ENCODE measurements around the gene RSRC2.
"Not testable (repeated sequence)": the region's sequence is repeated elsewhere in the genome, so short reads cannot be mapped to it uniquely, and the experiment has no call there.

Gene RSRC2

DNA sequence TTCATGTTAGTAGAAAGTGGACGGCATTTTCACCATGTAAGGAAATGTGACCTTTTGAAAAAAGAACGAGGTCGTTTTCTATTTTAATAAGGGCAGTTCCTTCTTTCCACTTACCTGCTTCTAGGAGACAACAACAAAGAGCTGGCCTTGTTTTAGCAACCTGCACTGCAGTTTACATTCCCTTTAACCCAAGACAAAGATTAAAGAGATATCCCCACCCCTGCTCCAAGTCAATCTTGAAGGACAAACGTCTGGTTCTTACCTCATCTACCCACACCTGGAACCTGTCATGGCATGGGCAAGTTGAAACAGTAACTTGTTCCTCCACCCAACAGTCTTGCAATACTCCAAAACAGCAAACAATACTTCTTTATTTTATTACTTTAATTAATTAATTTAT lies 58.8 kb downstream of the RSRC2 start:
- Histone ChIP-seq H3K9ac (no peak overlapping the region), H3K9me3 (no peaks in the 10 kb centered on the region), H3K27me3 (no peaks in the 10 kb centered on the region), H3K4me1 (peaks cover 7% of the 10 kb centered on the region), H3K36me3 (peaks cover 19% of the 10 kb centered on the region), H3K4me2 (no peak overlapping the region), H3K27ac (no peak overlapping the region), H3K4me3 (no peak overlapping the region), H4K20me1 (no peaks in the 10 kb centered on the region; the same call in 1 of the 2 replicates)
- TF ChIP-seq Cebpa-rat (IDR thresholded peaks at IDR 0.05) = no peak

GRCh38 chr12:122464317-122465042 lies 62.3 kb downstream of the RSRC2 start:
- H3K4me3 ChIP-seq, H3K27me3 ChIP-seq, H3K9me3 ChIP-seq, H3K4me1 ChIP-seq, H3K36me3 ChIP-seq, H3K27ac ChIP-seq, H3K4me2 ChIP-seq, H4K20me1 ChIP-seq, H3K9ac ChIP-seq: not testable (repeated sequence)

- no peak for TF ChIP-seq Cebpa-rat (IDR thresholded peaks at IDR 0.05)
- Histone ChIP-seq H3K36me3 (no peaks in the 10 kb centered on the region), H3K4me1 (no peaks in the 10 kb centered on the region), H3K9ac (no peak overlapping the region), H3K9me3 (no peaks in the 10 kb centered on the region), H3K4me2 (no peak overlapping the region), H4K20me1 (no peaks in the 10 kb centered on the region), H3K27ac (no peak overlapping the region), H3K27me3 (no peaks in the 10 kb centered on the region), H3K4me3 (no peak overlapping the region)
These were observed 66.1 kb downstream of the RSRC2 start for GRCh38 chr12:122460641-122461040.

DNA sequence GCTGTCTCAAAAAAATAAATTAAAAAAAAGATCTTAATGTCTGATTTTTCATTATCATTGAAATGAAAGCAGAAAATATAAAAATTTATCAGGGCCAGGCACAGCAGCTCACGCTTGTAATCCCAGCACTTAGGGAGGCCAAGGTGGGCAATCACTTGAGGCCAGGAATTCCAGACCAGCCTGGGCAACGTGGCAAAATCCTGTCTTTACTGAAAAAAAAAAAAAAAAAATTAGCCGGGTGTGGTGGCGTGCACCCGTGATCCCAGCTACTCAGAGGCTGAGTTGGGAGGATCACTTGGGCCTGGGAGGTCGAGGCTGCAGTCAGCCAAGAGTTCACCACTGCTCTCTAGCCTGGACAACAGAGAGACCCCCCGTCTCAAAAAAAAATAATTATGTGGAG lies 66.7 kb downstream of the RSRC2 start:
- H3K9ac ChIP-seq = no peak overlapping the region
- peaks cover 2% of the 10 kb centered on the region; the same call in 1 of the 2 replicates for H3K4me1 ChIP-seq
- no peak overlapping the region for H3K27ac ChIP-seq
- TF ChIP-seq Cebpa-rat (IDR thresholded peaks at IDR 0.05) = no peak
- no peaks in the 10 kb centered on the region for H4K20me1 ChIP-seq
- H3K9me3 ChIP-seq = no peaks in the 10 kb centered on the region
- no peaks in the 10 kb centered on the region for H3K36me3 ChIP-seq
- no peak overlapping the region for H3K4me2 ChIP-seq
- H3K4me3 ChIP-seq = no peak overlapping the region
- no peaks in the 10 kb centered on the region for H3K27me3 ChIP-seq

DNA sequence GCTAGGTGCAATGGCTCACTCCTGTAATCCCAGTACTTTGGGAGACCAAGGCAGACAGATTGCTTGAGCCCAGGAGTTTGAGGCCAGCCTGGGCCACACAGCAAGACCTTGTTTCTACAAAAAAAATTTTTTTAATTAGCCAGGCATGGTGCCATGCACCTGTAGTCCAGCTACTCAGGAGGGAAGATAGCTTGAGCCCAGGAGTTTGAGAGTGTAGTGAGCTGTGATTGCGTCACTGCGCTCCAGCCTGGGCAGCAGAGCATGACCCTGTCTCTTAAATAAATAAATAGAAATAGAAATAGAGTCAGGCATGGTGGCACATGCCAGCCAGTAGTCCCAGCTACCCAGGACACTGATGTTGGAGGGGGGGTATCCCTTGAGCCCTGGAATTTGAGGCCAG lies 67.5 kb downstream of the RSRC2 start:
- H3K4me2 ChIP-seq = no peak overlapping the region

GRCh38 chr12:122458105-122459035 lies 68.4 kb downstream of the RSRC2 start:
- no peak overlapping the region; the same call in 1 of the 2 replicates for H3K27ac ChIP-seq
- no peaks in the 10 kb centered on the region for H3K36me3 ChIP-seq
- no peak overlapping the region for H3K9ac ChIP-seq
- no peak overlapping the region for H3K4me3 ChIP-seq
- no peak overlapping the region for H3K4me2 ChIP-seq
- H3K4me1 ChIP-seq = peaks cover 19% of the 10 kb centered on the region
- no peaks in the 10 kb centered on the region for H3K27me3 ChIP-seq
- TF ChIP-seq Cebpa-rat (IDR thresholded peaks at IDR 0.05) = no peak
- no peaks in the 10 kb centered on the region for H3K9me3 ChIP-seq
- no peaks in the 10 kb centered on the region for H4K20me1 ChIP-seq

More for the DNA sequence above, 67.5 kb downstream of the RSRC2 start:
- Histone ChIP-seq H4K20me1 (no peaks in the 10 kb centered on the region), H3K27me3 (no peaks in the 10 kb centered on the region), H3K9ac (no peak overlapping the region), H3K36me3 (no peaks in the 10 kb centered on the region), H3K27ac (no peak overlapping the region), H3K4me1 (peaks cover 10% of the 10 kb centered on the region), H3K4me3 (no peak overlapping the region), H3K9me3 (no peaks in the 10 kb centered on the region)
- peak; percentile 71 for TF ChIP-seq Cebpa-rat (IDR thresholded peaks at IDR 0.05)

DNA sequence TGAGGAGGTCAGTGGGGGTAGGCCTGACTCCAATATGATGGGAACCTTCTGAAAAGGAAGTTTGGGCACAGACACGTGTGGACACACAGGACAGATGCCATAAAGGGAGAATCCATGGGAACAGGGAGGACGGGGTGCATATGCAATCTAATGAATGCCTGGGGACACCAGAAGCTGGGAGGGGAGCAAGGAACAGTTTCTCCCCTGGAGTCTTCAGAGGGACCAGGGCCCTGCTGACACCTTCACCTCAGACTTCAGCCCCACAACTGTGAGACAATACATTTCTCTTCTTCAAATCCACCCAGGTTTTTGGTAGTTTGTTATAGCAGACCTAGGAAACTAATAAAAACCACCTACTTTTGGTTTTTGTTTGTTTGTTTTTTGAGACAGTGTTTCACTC lies 69.1 kb downstream of the RSRC2 start:
- H3K9ac ChIP-seq = no peak overlapping the region
- no peak overlapping the region; the same call in 1 of the 2 replicates for H3K27ac ChIP-seq
- TF ChIP-seq Cebpa-rat (IDR thresholded peaks at IDR 0.05) = no peak
- no peaks in the 10 kb centered on the region for H3K27me3 ChIP-seq
- H4K20me1 ChIP-seq = no peaks in the 10 kb centered on the region
- H3K4me3 ChIP-seq = no peak overlapping the region
- no peaks in the 10 kb centered on the region for H3K9me3 ChIP-seq
- H3K4me2 ChIP-seq = no peak overlapping the region
- H3K4me1 ChIP-seq = peaks cover 23% of the 10 kb centered on the region
- H3K36me3 ChIP-seq = no peaks in the 10 kb centered on the region

GRCh38 chr12:122454739-122455138 lies 72.0 kb downstream of the RSRC2 start:
- peaks cover 34% of the 10 kb centered on the region for H3K4me1 ChIP-seq
- peak overlapping the region; percentile 82; the same call in 1 of the 2 replicates for H3K27ac ChIP-seq
- H3K9me3 ChIP-seq = no peaks in the 10 kb centered on the region
- no peak for TF ChIP-seq Cebpa-rat (IDR thresholded peaks at IDR 0.05)
- H3K4me2 ChIP-seq = peak overlapping the region; percentile 74
- no peak overlapping the region for H3K9ac ChIP-seq
- H3K27me3 ChIP-seq = no peaks in the 10 kb centered on the region
- H3K4me3 ChIP-seq = no peak overlapping the region
- no peaks in the 10 kb centered on the region for H3K36me3 ChIP-seq
- H4K20me1 ChIP-seq = no peaks in the 10 kb centered on the region

DNA sequence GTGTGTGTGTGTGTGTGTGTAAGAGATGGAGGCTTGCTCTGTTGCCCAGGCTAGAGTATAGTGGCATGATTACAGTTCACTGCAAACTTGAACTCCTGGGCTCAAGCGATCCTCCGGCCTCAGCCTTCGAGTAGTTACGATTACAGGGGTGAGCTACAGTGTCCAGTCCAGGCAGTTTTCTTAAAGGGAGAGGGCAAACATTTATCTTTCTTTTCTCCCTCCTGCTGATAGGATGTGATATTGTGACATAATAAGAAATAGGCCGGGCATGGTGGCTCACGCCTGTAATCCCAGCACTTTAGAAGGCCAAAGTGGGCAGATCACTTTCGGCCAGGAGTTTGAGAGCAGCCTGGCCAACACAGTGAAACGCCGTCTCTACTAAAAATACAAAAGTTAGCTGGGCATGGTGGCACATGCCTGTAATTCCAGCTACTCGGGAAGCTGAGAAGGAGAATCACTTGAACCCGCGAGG lies 72.5 kb downstream of the RSRC2 start:
- H3K9ac ChIP-seq = no peak overlapping the region
- no peak for TF ChIP-seq Cebpa-rat (IDR thresholded peaks at IDR 0.05)

More for the DNA sequence above, 72.5 kb downstream of the RSRC2 start:
- H3K9me3 ChIP-seq = no peaks in the 10 kb centered on the region
- peak overlapping the region; percentile 74 for H3K4me2 ChIP-seq
- H4K20me1 ChIP-seq = no peaks in the 10 kb centered on the region
- H3K27ac ChIP-seq = peak overlapping the region; percentile 82; the same call in 1 of the 2 replicates
- no peaks in the 10 kb centered on the region for H3K27me3 ChIP-seq
- H3K36me3 ChIP-seq = no peaks in the 10 kb centered on the region
- H3K4me1 ChIP-seq = peaks cover 34% of the 10 kb centered on the region
- H3K4me3 ChIP-seq = no peak overlapping the region

Measured in BLaER1 (cell line).